ENCODE results near the gene DLEC1.

Gene DLEC1

DNA sequence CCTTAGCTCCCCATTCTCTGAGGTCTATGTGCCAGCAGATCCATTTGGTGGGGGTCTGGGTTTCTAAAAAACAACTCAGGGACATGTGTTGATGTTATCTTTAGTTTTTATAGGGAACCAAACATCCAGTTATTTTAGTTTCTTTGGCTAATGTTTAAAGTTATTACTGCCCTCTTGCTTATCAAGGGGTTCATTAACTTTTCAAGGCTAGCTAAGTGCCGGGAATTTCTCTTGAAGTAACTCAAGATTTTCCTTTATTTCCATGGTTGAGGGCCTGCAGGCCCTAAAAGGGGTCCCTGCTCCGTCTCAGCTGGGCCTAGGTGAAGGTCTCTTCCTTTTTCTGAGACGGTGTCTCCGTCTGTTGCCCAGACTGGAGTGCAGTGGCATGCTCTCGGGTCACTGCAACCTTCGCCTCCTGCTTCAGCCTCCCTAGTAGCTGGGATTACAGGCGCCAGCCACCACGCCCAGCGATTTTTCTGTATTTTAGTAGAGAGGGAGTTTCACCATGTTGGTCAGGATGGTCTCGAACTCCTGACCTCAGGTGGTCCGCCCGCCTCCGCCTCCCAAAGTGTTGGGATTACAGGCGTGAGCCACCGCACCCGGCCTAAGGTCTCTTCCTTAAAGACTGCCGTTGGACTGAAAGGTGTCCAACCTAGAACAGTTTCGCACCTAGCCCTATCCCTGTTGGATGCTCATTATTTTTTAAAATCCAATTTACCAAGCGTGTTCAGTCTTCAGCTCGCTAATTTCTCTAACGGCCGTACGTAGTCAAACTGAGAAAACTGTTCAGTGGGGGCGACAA, 125.0 kb downstream of the DLEC1 start:
- Histone ChIP-seq H4K8ac (ENCODE audit: low read depth, low read length) (no peak overlapping the region), H3K4ac (ENCODE audit: low read depth, low read length) (peak overlapping the region; percentile 62), H2AK5ac (ENCODE audit: low read length) (no peak overlapping the region), H3K23ac (ENCODE audit: low read length) (no peak overlapping the region), H3K56ac (ENCODE audit: low read length) (peak overlapping the region; percentile 84), H3K4me3 (ENCODE audit: low read length) (peak overlapping the region; percentile 54), H3K79me1 (ENCODE audit: low read length) (peaks cover 8% of the 10 kb centered on the region), H3K4me2 (ENCODE audit: low read length) (peak overlapping the region; percentile 14), H3K27ac (ENCODE audit: low read depth, low read length) (no peak overlapping the region), H2BK15ac (replicated peaks; ENCODE audit: low read depth) (no peak overlapping the region), H3K4me1 (ENCODE audit: control insufficient read depth, low read depth, low read length) (no peaks in the 10 kb centered on the region), H3K18ac (ENCODE audit: low read length) (no peak overlapping the region), H4K5ac (ENCODE audit: low read length) (no peak overlapping the region), H2BK120ac (ENCODE audit: low read depth, low read length) (no peak overlapping the region), H3K9ac (ENCODE audit: low read length) (peak overlapping the region; percentile 46), H3K79me2 (ENCODE audit: control insufficient read depth, insufficient read depth, low read length) (peaks cover 26% of the 10 kb centered on the region), H3K27me3 (ENCODE audit: insufficient read depth, low read length, poor library complexity) (no peaks in the 10 kb centered on the region), H3K36me3 (ENCODE audit: control insufficient read depth, insufficient read depth, low read length) (no peaks in the 10 kb centered on the region), H2BK5ac (ENCODE audit: low read length) (no peak overlapping the region)
- DNase-seq = no peak
- no CpG with 5 or more reads among the region's 24 CpGs for WGBS (ENCODE audit: extremely low coverage, insufficient coverage, low lambda C conversion rate)

DNA sequence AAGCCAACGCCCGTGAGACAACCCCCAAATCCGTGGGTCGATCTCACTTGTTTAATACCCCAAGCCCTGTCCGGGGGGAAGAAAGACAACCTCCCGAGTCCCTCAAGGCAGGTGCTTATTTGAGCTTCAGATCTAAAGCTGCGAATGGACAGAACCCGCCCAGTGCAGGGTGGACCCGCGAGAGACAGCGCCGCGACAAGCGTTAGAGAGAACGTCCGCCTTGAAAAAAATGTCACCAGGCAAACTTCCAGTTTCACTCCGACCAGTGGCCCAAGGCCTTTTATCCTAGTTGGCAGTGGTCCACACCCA, 125.6 kb downstream of the DLEC1 start:
- Histone ChIP-seq H4K5ac (ENCODE audit: low read length) (no peak overlapping the region), H3K79me2 (ENCODE audit: control insufficient read depth, insufficient read depth, low read length) (peaks cover 30% of the 10 kb centered on the region), H3K4me3 (ENCODE audit: low read length) (peak overlapping the region; percentile 54), H2AK5ac (ENCODE audit: low read length) (no peak overlapping the region), H3K56ac (ENCODE audit: low read length) (peak overlapping the region; percentile 84), H3K27me3 (ENCODE audit: insufficient read depth, low read length, poor library complexity) (no peaks in the 10 kb centered on the region), H3K4me1 (ENCODE audit: control insufficient read depth, low read depth, low read length) (no peaks in the 10 kb centered on the region), H3K9ac (ENCODE audit: low read length) (peak overlapping the region; percentile 46), H3K23ac (ENCODE audit: low read length) (no peak overlapping the region), H2BK15ac (replicated peaks; ENCODE audit: low read depth) (no peak overlapping the region), H3K18ac (ENCODE audit: low read length) (no peak overlapping the region), H4K8ac (ENCODE audit: low read depth, low read length) (no peak overlapping the region), H3K27ac (ENCODE audit: low read depth, low read length) (no peak overlapping the region), H3K4ac (ENCODE audit: low read depth, low read length) (peak overlapping the region; percentile 62), H2BK5ac (ENCODE audit: low read length) (no peak overlapping the region), H3K79me1 (ENCODE audit: low read length) (peaks cover 8% of the 10 kb centered on the region), H2BK120ac (ENCODE audit: low read depth, low read length) (no peak overlapping the region), H3K36me3 (ENCODE audit: control insufficient read depth, insufficient read depth, low read length) (no peaks in the 10 kb centered on the region), H3K4me2 (ENCODE audit: low read length) (peak overlapping the region; percentile 14)
- no peak for DNase-seq
- WGBS (ENCODE audit: extremely low coverage, insufficient coverage, low lambda C conversion rate) = no CpG with 5 or more reads among the region's 17 CpGs

DNA sequence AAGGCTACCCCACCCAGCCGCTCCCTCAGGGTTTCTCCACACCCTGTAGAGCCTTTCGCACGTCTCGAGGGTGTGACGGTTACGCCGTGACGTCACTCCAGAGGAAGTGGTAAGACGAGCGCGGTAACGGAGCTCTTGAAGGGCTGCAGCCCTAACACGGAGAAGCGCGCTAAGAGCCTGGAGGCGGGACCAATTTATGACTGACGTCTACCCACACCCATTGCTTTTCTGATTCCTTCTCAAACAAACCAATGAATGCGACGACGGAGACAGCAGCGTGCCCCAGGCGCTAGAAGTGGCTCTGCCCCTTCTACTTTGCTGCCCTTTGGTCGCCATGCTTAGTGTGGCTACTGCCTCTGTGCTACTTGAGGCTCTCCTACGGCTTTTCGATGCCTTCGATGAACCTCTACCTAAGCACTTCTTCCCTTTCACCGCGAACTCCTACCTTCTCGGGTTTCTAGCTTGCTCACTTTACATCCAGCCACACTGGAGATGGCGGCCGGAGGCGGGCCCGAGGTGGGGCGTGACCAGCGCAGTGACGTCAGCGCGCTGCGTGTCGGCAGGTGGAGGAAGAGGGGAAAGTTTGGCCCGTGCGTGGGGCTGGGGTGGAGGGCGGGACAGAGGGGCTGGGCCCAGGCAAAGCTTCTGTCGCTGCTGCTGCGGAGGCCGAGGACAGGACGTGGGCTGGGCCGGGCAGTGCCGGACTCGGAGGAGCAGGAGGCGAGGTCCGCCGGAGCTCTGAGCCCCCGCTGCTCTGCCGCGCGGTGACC, 126.1 kb downstream of the DLEC1 start, which contains the start of gene OXSR1:
OXSR1 (plus strand) TSS at position 586 of the 770 bp plus-strand sequence. CDS start 340 bp downstream, outside the sequence.
- peak within 1 kb of the TSS; percentile 84 for H3K4me3 ChIP-seq (ENCODE audit: low read length)
- peak within 1 kb of the TSS; percentile 86 for H3K18ac ChIP-seq (ENCODE audit: low read length)
- H3K27ac ChIP-seq (ENCODE audit: low read depth, low read length) = peak within 1 kb of the TSS; percentile 70
- H3K79me1 ChIP-seq (ENCODE audit: low read length) = peaks cover 8% of the 10 kb centered on the region
- H3K79me2 ChIP-seq (ENCODE audit: control insufficient read depth, insufficient read depth, low read length) = peaks cover 33% of the 10 kb centered on the region
- WGBS (ENCODE audit: extremely low coverage, insufficient coverage, low lambda C conversion rate) = no CpG with 5 or more reads among the region's 57 CpGs
- peak within 1 kb of the TSS; percentile 59 for H3K23ac ChIP-seq (ENCODE audit: low read length)
- H3K27me3 ChIP-seq (ENCODE audit: insufficient read depth, low read length, poor library complexity) = no peaks in the 10 kb centered on the region
- H3K9ac ChIP-seq (ENCODE audit: low read length) = peak within 1 kb of the TSS; percentile 90
- no peaks in the 10 kb centered on the region for H3K36me3 ChIP-seq (ENCODE audit: control insufficient read depth, insufficient read depth, low read length)
- peak within 1 kb of the TSS; percentile 97 for H2BK5ac ChIP-seq (ENCODE audit: low read length)
- H3K4ac ChIP-seq (ENCODE audit: low read depth, low read length) = peak within 1 kb of the TSS; percentile 62
- peak within 1 kb of the TSS; percentile 98 for H4K5ac ChIP-seq (ENCODE audit: low read length)
- H3K4me1 ChIP-seq (ENCODE audit: control insufficient read depth, low read depth, low read length) = no peaks in the 10 kb centered on the region
- no peak within 1 kb of the TSS for H2BK15ac ChIP-seq (replicated peaks; ENCODE audit: low read depth)
- H2AK5ac ChIP-seq (ENCODE audit: low read length) = no peak within 1 kb of the TSS
- peak within 1 kb of the TSS; percentile 86 for H3K4me2 ChIP-seq (ENCODE audit: low read length)
- no peak within 1 kb of the TSS for H4K8ac ChIP-seq (ENCODE audit: low read depth, low read length)
- peak; percentile 99 for DNase-seq
- H2BK120ac ChIP-seq (ENCODE audit: low read depth, low read length) = no peak within 1 kb of the TSS
- H3K56ac ChIP-seq (ENCODE audit: low read length) = peak within 1 kb of the TSS; percentile 99

DNA sequence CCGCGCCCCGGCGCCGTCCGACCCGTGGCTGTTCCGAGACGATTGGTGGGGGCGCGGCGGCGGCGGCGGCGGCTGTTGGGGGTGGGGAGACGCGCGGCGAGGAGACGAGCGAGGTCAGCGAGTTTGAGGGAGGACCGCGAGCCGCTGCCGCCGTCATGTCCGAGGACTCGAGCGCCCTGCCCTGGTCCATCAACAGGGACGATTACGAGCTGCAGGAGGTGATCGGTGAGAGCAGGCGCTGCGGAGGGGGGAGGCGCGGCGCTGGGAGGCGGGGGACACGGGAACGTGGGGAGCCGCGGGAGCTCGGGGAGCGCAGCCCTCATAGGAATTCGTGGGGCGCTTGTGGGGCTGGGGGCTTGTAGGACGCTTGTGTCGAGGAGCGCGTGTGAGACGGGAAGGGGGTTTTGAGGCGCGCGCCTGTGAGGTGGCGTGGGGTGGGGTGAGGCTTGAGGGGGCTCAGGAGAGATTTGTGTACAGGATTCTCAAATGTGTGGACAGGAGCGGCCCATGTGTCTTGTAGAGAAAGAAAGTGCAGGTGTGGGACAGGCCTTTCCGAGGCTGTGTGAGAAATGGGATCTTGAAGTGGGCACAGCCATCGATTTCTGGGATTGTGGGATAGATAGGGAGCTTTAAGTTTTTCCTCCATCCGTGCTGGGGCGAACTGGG, 126.8 kb downstream of the DLEC1 start:
- Histone ChIP-seq H3K4ac (ENCODE audit: low read depth, low read length) (peak overlapping the region; percentile 48), H3K4me1 (ENCODE audit: control insufficient read depth, low read depth, low read length) (no peaks in the 10 kb centered on the region), H2BK5ac (ENCODE audit: low read length) (no peak overlapping the region), H2AK5ac (ENCODE audit: low read length) (no peak overlapping the region), H3K4me2 (ENCODE audit: low read length) (peak overlapping the region; percentile 86), H2BK15ac (replicated peaks; ENCODE audit: low read depth) (no peak overlapping the region), H3K27me3 (ENCODE audit: insufficient read depth, low read length, poor library complexity) (no peaks in the 10 kb centered on the region), H4K8ac (ENCODE audit: low read depth, low read length) (no peak overlapping the region), H3K27ac (ENCODE audit: low read depth, low read length) (peak overlapping the region; percentile 70), H3K36me3 (ENCODE audit: control insufficient read depth, insufficient read depth, low read length) (no peaks in the 10 kb centered on the region), H3K4me3 (ENCODE audit: low read length) (peak overlapping the region; percentile 84), H3K79me1 (ENCODE audit: low read length) (peaks cover 8% of the 10 kb centered on the region), H3K9ac (ENCODE audit: low read length) (peak overlapping the region; percentile 71), H3K56ac (ENCODE audit: low read length) (peak overlapping the region; percentile 99), H4K5ac (ENCODE audit: low read length) (no peak overlapping the region), H2BK120ac (ENCODE audit: low read depth, low read length) (no peak overlapping the region), H3K79me2 (ENCODE audit: control insufficient read depth, insufficient read depth, low read length) (peaks cover 38% of the 10 kb centered on the region), H3K23ac (ENCODE audit: low read length) (peak overlapping the region; percentile 59), H3K18ac (ENCODE audit: low read length) (peak overlapping the region; percentile 86)
- DNase-seq = peak; percentile 61
- no CpG with 5 or more reads among the region's 62 CpGs for WGBS (ENCODE audit: extremely low coverage, insufficient coverage, low lambda C conversion rate)

DNA sequence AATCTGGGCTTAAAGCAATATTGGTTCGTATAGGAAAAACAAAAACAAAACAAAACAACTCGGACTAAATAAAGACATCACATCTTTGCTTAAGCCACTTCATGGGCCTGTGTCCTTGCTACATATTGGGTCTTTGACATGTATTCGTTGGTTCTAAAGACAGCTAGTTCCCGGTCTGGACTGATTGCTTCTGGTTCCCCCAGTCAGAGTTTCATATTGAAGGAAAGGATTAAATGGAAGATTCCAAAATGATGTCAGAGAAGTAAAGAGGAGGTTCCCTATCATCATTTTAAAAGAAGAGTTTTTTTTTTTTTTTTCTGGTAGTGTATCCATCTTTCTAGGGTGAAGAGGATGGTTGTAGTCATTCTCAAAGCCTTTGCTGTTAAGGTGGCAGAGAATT, 128.6 kb downstream of the DLEC1 start:
- H4K8ac ChIP-seq (ENCODE audit: low read depth, low read length) = no peak overlapping the region
- H2BK15ac ChIP-seq (replicated peaks; ENCODE audit: low read depth) = no peak overlapping the region
- peaks cover 45% of the 10 kb centered on the region for H3K79me2 ChIP-seq (ENCODE audit: control insufficient read depth, insufficient read depth, low read length)
- no peak for DNase-seq
- H4K5ac ChIP-seq (ENCODE audit: low read length) = no peak overlapping the region
- H3K27me3 ChIP-seq (ENCODE audit: insufficient read depth, low read length, poor library complexity) = no peaks in the 10 kb centered on the region
- no peak overlapping the region for H3K9ac ChIP-seq (ENCODE audit: low read length)
- H3K36me3 ChIP-seq (ENCODE audit: control insufficient read depth, insufficient read depth, low read length) = no peaks in the 10 kb centered on the region
- no peak overlapping the region for H3K4ac ChIP-seq (ENCODE audit: low read depth, low read length)
- no CpG with 5 or more reads among the region's 4 CpGs for WGBS (ENCODE audit: extremely low coverage, insufficient coverage, low lambda C conversion rate)
- H3K18ac ChIP-seq (ENCODE audit: low read length) = no peak overlapping the region
- H3K79me1 ChIP-seq (ENCODE audit: low read length) = peaks cover 9% of the 10 kb centered on the region
- H2BK120ac ChIP-seq (ENCODE audit: low read depth, low read length) = no peak overlapping the region
- no peak overlapping the region for H3K4me3 ChIP-seq (ENCODE audit: low read length)
- H3K23ac ChIP-seq (ENCODE audit: low read length) = no peak overlapping the region
- H2BK5ac ChIP-seq (ENCODE audit: low read length) = no peak overlapping the region
- H3K4me2 ChIP-seq (ENCODE audit: low read length) = no peak overlapping the region
- H3K56ac ChIP-seq (ENCODE audit: low read length) = no peak overlapping the region
- H3K27ac ChIP-seq (ENCODE audit: low read depth, low read length) = no peak overlapping the region
- H2AK5ac ChIP-seq (ENCODE audit: low read length) = no peak overlapping the region
- no peaks in the 10 kb centered on the region for H3K4me1 ChIP-seq (ENCODE audit: control insufficient read depth, low read depth, low read length)

Measured in mesendoderm (in vitro differentiated cells).